RWPE2 (cell line): ENCODE data around the gene MYB.

Experiments
- ATAC-seq: fragments of 200-7000 bp; cut with Tn5 transposase; 3 replicates; pipeline ENCODE4 v1.9.1; 2021; ENCODE audit warnings: low read depth
- DNase-seq: peaks from one replicate; pipeline ENCODE4 v3.0.0-alpha.2; 2020; ENCODE audit warnings: low spot score
- H3K27ac ChIP-seq: fragments of 450-650 bp; 2 replicates; pipeline ENCODE4 v1.5.1; 2017; ENCODE audit warnings: mild to moderate bottlenecking; ENCODE audit not compliant: poor library complexity, severe bottlenecking
- H3K27me3 ChIP-seq: fragments of 250-450 bp; sonication (Bioruptor Pico); 2 replicates; pipeline ENCODE4 v1.5.1; 2021; ENCODE audit warnings: mild to moderate bottlenecking, moderate library complexity; ENCODE audit not compliant: insufficient read depth, poor library complexity, severe bottlenecking
- H3K36me3 ChIP-seq: fragments of 250-450 bp; sonication (Bioruptor Pico); 2 replicates; pipeline ENCODE4 v1.5.1; 2020; ENCODE audit warnings: low read depth, mild to moderate bottlenecking, moderate library complexity
- H3K4me1 ChIP-seq: fragments of 250-450 bp; sonication (Bioruptor Pico); 2 replicates; pipeline ENCODE4 v1.5.1; 2021; ENCODE audit warnings: mild to moderate bottlenecking, moderate library complexity; ENCODE audit not compliant: insufficient read depth, poor library complexity, severe bottlenecking
- H3K4me3 ChIP-seq: fragments of 250-450 bp; sonication (Bioruptor Pico); 2 replicates; pipeline ENCODE4 v1.5.1; 2021; ENCODE audit warnings: mild to moderate bottlenecking, moderate library complexity; ENCODE audit not compliant: severe bottlenecking
- H3K9me3 ChIP-seq: fragments of 250-450 bp; sonication (Bioruptor Pico); 2 replicates; pipeline ENCODE4 v1.5.1; 2021; ENCODE audit warnings: mild to moderate bottlenecking, moderate library complexity; ENCODE audit not compliant: severe bottlenecking
- CTCF ChIP-seq: fragments of 450-650 bp; IDR thresholded peaks from one replicate; pipeline ENCODE4 v1.5.1; 2017; ENCODE audit warnings: mild to moderate bottlenecking, moderate library complexity; ENCODE audit not compliant: poor library complexity, severe bottlenecking

Gene MYB

GRCh38 chr6:135233686-135234491 lies 52.8 kb downstream of the MYB start:
- Histone ChIP-seq H3K4me3 (no peak overlapping the region), H3K9me3 (no peaks in the 10 kb centered on the region), H3K4me1 (no peaks in the 10 kb centered on the region), H3K27ac (no peak overlapping the region), H3K27me3 (no peaks in the 10 kb centered on the region), H3K36me3 (no peaks in the 10 kb centered on the region)
- no peak for ATAC-seq
- DNase-seq, result no peak
- no peak for TF ChIP-seq CTCF

- no peak overlapping the region for H3K27ac ChIP-seq
- TF ChIP-seq CTCF, result no peak
Observed at GRCh38 chr6:135234492-135234780, 53.3 kb downstream of the MYB start.

GRCh38 chr6:135235716-135236115 lies 54.6 kb downstream of the MYB start:
- Histone ChIP-seq H3K4me3 (no peak overlapping the region), H3K4me1 (no peaks in the 10 kb centered on the region), H3K27ac (no peak overlapping the region), H3K9me3 (no peaks in the 10 kb centered on the region), H3K27me3 (no peaks in the 10 kb centered on the region), H3K36me3 (no peaks in the 10 kb centered on the region)
- no peak for TF ChIP-seq CTCF
- no peak for DNase-seq
- no peak for ATAC-seq

More at GRCh38 chr6:135234492-135234780, 53.3 kb downstream of the MYB start:
- no peaks in the 10 kb centered on the region for H3K4me1 ChIP-seq
- no peaks in the 10 kb centered on the region for H3K36me3 ChIP-seq
- no peak overlapping the region for H3K4me3 ChIP-seq
- H3K27me3 ChIP-seq, result no peaks in the 10 kb centered on the region
- H3K9me3 ChIP-seq, result no peaks in the 10 kb centered on the region
- ATAC-seq (no peak), DNase-seq (no peak)

GRCh38 chr6:135236319-135236718 lies 55.2 kb downstream of the MYB start:
- ATAC-seq (no peak), DNase-seq (no peak)
- Histone ChIP-seq H3K4me1 (no peaks in the 10 kb centered on the region), H3K9me3 (no peaks in the 10 kb centered on the region), H3K27me3 (no peaks in the 10 kb centered on the region), H3K27ac (no peak overlapping the region), H3K36me3 (no peaks in the 10 kb centered on the region), H3K4me3 (no peak overlapping the region)
- no peak for TF ChIP-seq CTCF

- Histone ChIP-seq H3K4me1 (no peaks in the 10 kb centered on the region), H3K27me3 (no peaks in the 10 kb centered on the region), H3K27ac (no peak overlapping the region), H3K36me3 (no peaks in the 10 kb centered on the region), H3K9me3 (no peaks in the 10 kb centered on the region), H3K4me3 (no peak overlapping the region)
- DNase-seq (no peak), ATAC-seq (no peak)
- TF ChIP-seq CTCF, result no peak
Observed at GRCh38 chr6:135236732-135237131, 55.6 kb downstream of the MYB start.
